Measurements from ENCODE around the gene CORO7.

The CORO7 gene

DNA sequence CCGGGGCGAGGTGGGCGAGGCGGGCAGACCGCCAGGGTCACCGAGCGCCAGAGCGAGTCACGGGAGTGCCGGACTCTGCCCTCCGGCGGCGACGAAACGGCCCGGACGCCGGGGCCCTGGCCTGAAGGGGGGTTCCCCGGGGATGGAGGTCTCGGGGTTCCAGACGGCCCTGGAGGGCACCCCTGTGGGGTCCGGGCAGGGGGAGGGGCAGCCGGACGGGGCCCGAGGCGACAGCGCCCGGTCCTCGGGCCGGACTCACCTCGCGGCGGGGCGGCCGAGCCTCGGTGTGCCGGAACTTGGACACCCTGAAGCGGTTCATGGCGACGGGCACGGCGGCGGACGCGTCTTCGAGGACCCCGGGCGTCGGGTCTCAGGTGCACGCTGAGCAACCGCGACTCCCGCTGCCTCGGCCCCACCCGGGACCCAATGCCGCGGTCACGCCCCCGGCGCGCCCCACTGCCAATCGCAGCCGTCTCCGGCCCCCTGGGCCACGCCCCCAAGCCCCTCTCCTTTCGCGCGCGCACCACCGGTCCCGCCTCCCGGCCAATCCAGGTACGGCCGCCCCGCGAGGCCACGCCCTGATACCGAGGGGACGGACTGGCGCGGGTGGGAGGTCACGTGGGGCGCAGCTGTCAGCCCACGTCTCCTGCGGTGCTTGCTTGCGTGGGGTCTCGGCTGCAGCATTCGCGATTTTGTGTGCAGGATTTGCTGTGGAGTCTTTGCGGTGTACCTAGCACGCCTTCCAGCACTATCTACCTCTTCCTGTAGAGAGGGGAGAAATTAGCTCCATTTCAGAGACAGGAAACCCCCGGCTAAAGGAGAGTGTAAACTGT is at the start of gene CORO7:
CORO7 (minus strand) TSS at position 397 of the 833 bp plus-strand sequence; CDS start at position 319, 78 bp downstream.
- peak; percentile 47 to 98 (median 95) for DNase-seq

DNA sequence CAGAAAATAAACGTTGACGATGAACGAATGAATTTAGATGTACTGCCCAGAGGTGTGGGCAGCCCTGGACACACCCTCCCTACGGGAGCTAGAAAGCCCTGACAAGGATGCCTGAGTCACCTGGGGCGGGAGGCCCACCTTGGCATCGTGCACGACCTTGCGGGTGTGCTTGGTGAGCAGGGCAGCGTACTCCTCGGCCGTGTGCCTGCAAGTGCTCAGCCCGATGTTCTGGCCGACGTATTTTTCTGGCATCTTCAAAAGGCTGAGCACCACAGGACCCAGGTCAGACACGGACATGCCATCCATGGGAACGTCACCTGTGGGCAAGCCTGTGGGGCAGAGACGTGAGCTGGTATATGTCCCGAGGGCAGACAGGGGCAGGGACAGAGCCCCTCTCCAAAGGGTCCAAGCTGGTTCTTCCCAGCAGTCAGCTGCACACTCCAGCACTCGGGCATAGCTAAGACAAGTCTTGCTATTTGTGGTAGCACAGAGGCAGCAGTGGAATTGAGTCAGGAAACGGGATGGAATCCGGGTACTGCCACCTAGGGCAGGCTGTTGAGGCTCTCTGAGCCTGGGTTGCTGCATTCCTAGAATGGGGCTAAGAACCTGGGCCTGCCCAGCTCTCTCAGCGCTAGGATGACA is 47.2 kb upstream of the CORO7 start:
- no peak for DNase-seq

DNA sequence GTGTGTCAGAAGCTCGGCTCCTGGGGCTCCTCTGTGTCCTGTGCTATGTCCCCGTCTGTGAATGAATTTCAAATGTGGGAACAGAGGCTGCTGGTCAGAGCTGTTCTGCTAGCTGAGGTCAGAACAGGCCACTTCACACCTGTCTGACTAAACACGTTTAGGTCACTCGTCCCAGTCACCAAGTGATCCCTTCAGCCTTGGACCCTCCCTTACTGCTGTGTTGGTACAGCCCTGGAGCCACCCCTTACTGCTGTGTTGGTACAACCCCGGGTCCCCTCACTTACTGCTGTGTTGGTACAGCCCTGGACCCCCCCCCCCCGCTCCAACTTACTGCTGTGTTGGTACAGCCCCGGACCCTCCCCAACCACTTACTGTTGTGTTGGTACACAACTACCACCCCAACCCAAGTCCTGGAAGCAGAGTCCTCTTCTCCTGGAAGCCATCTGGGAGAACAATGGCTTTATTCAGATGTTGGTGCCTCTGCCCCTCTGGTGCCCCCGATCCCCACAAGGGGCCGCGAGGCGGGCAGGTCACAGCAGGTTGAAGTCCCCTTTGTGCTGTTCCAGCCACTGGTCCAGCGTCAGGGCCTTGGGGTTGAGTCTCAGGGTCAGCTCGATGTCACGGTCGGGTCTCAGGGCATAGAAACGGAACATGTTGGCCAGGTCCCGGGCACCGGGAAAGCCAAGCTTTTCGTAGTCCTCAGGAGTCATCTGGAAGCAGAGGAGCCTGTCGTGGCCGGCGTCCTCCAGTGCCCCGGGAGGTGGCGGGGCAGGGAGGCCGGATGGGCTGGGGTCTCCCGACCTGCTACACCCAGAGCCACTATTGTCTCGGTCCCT is 45.1 kb upstream of the CORO7 start:
- DNase-seq: peak in 23 of 56 donors; percentile 4 to 76 (median 26)

DNA sequence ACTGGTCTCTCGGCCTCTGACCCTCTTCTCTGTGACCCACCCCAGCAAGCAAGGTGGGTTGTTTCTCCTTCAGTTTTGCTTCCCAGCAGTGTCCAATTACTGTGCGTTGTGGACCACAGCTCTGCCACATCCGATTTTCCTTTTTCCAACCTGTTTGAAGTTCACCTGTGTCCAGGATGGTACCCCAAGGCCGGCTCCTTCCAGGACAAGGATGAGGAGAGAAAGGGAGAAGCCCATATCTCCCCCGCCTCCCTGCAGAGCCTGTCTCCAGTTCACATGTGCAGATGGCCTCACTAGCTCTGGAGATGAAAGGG is 44.5 kb upstream of the CORO7 start:
- DNase-seq: peak in 1 of 56 donors; percentile 13

DNA sequence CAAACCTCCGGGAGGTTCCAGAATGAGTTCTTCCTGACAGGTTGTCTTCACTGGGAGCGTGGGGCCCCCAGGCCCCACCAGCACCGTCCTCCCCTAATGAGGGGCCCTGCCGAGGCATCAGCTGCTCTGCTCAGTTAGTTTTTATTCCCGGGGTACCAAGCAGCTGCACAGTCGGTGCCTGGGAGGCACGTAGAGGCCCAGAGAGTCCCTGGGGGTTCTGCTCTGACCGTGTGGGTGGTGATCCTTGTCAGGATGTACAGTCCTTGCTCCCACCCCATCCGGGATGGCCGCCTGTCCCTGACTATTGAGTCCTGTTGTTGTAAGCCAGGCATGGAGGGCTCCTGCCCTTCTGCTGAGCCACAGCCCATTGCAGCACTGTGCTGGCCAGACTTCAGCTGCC is 39.6 kb upstream of the CORO7 start:
- DNase-seq: no peak

DNA sequence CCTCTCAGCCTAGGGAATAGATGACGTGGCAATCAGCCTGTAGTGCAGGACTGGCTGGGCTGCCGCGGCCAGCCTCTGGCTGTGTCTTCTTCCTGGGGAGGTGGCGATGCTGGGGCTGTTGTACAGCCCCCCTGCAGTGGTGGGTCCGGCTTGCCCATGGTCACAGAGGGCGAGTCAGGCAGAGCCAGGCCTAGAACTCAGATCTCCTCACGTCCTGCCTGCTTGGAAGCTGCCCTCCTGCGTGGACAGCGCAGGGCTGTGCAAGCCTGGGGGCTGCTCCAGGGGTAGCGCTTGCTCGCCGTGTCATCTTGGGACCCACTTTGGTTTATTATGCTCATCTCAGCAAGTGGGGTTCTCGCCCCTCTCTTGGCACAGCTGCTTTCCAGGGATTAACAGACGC is 38.7 kb upstream of the CORO7 start:
- DNase-seq: no peak

DNA sequence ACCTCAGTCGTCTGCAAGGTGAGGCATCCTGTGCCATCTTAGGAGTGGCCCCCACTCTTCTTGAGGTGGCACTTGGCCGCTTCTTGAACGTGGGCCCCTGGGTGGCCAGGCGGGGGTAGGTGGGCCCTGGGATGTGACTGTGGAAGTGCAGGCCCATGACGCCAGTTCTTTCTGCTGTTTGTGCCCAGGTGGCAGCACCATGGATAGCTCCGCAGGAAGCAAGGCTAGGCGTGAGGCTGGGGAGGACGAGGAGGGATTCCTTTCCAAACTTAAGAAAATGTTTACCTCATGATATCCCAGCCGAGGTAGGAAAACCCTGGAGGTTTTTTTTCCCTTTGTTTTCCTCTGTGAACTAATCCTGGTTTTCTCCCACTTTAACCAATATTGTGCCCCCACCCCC is 38.2 kb upstream of the CORO7 start:
- no peak for DNase-seq

DNA sequence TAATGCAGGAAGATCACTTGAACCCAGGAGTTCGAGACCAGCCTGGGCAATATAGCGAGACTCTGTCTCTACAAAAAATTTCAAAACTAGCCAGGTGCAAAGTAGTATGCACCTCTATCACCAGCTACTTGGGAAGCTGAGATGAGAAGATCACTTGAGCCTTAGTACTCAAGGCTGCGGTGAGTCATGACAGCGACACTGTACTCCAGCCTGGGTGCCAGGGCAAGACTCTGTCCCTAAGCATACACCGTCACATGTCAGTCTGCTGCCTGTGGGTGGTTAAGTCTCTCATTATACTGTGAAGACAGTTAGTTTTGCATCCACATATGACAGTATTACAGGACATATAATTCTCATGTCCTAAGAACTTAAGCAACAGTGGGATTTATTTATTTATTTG is 36.3 kb upstream of the CORO7 start:
- DNase-seq: no peak

DNA sequence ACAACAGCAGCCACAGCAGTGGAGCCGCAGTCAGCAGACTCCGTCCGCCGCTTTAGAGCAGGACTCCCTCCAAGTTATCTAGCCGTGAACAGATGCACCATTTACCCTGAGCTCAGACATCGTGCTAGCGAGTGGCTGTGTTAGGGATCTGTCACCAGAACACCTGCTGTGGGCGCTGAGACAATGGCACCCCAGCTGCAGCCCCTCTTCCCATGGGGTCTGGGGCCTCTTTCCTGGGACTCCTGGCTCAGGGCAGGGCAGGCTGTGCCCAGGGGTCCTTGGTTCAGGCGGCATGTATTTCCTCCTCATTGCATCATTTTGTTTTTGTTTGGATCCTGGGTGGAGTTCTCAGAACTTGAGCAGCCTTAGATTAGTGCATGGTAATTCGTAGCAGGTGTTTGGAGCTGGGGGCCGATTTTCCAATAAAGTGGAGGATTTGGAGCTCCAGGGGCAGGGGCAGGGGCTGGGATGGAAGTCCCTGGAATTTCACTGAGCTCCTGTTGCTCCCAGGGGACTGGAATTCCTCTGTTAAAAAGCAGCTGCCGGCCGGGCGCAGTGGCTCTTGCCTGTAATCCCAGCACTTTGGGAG is 34.6 kb upstream of the CORO7 start:
- no peak for DNase-seq

DNA sequence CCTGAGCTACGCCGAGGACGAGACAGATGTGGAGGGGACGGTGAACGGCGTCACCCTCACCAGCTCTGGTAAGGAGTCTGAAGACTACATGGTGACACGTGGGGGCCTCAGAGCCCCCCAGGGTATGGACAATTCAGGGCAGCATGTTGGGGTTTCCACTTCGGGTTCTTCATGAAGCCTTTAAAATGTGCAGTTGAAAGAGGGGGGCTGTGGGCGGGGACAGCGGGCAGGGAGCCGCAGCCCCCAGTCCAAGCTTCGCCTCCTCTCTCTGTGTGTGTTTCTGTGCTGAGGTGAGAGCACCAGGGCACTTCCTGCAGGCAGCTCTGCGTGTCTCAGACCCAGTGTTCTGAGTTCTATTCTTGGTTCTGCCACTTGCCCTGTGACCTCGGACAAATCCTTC is 34.0 kb upstream of the CORO7 start:
- no peak for DNase-seq

DNA sequence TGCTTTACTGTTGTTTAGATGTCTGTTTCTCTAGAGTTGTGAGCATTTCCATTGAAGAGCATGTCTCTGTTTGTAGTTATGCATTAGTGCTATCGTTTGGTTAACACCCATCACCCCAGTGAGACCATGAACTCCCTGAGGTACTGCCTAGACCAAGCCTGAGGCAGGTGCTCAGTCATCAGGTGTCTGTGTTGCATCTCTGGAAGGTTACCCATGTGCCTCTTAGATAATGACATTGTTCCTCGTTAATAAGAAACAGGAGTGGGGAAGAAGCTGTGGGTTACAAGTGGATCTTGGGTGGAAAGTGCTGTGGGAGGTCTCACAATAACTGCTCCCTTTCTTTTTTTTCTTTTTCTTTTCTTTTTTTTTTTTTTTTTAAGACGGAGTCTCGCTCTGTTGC is 27.6 kb upstream of the CORO7 start:
- DNase-seq: no peak

DNA sequence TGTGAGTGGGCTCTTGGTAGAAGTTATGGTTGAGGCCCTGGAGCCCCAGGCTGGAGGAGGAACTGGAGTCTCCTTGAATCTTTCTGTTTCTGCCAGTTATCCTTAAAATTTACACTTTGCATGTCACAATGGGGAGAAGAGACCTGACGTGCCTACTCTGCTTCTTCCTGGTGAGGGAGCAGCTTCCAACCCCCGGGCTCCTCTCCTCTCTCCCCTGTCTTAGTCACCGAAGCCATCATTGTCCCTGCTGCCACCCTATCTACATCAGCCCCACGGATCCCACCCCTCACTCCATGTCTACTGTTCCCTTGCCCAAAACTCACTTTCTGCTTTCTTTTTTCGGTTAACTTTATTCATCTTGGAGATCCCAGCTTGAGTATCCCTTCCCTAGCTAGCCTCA is 26.9 kb upstream of the CORO7 start:
- DNase-seq: no peak

DNA sequence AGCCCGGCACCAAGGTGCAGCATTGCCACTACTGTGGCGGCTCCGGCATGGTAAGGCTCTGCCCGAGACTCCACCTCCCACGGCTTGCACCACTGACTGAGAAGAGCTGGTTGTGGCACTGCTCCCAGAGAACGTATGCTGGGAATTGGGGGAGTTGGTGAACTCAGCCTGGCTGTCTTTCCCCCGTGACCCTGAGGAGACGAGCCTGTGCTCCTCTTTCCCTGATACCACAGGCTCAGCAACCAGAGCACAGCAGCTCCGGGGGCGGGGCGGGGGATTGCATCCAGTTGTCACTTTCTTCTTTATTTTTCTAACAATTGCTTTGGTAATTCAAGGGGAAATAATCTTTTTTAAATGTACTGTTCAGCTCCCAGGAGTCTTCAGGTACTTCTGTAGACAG is 26.0 kb upstream of the CORO7 start:
- DNase-seq: peak in 1 of 56 donors; percentile 11

DNA sequence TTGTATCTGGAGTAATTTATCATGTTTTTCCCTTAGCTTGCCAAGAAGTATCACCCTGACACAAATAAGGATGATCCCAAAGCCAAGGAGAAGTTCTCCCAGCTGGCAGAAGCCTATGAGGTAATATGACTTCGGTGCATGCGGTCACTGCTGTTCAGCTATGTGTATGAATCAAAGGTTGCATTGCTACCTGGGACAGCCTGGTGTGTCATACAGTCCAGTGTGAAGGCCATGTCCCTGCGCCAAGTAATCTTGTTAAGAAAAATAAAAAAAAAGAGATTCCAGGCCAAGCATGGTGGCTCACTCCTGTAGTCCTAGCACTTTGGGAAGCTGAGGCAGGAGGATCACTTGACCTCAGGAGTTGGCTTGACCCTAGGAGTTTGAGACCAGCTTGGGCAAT is 21.0 kb upstream of the CORO7 start:
- no peak for DNase-seq

DNA sequence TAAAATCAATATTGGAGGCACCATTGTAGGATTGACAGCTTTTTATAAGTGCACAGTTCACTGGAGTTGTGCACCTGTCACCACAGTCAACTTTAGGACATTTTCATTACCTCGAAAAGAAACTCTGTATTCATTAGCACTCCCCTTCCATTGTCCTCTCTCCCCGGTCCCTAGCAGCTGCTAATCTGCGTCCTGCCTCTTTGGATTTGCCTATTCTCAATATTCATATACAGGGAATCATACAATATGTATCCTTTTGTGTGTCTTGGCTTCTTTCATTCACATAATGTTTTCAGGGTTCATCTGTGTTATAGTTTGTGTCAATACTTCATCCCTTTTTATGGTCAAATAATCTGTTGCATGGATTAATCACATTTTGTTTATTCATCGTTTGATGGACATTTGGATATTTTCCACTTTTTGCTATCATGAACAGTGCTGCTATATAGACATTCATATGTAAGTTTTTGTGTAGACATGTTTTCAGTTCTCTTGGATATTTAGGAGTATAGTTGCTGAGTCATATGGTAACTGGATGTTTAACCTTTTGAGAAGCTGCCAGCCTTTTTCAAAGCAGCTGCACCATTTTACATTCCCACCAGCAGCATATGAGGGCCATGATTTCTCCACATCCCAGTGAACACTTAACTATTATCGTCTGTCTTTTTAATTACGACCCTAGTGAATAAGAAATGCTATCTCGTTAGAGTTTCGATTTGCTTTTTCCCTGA is 19.1 kb upstream of the CORO7 start:
- no peak for DNase-seq

DNA sequence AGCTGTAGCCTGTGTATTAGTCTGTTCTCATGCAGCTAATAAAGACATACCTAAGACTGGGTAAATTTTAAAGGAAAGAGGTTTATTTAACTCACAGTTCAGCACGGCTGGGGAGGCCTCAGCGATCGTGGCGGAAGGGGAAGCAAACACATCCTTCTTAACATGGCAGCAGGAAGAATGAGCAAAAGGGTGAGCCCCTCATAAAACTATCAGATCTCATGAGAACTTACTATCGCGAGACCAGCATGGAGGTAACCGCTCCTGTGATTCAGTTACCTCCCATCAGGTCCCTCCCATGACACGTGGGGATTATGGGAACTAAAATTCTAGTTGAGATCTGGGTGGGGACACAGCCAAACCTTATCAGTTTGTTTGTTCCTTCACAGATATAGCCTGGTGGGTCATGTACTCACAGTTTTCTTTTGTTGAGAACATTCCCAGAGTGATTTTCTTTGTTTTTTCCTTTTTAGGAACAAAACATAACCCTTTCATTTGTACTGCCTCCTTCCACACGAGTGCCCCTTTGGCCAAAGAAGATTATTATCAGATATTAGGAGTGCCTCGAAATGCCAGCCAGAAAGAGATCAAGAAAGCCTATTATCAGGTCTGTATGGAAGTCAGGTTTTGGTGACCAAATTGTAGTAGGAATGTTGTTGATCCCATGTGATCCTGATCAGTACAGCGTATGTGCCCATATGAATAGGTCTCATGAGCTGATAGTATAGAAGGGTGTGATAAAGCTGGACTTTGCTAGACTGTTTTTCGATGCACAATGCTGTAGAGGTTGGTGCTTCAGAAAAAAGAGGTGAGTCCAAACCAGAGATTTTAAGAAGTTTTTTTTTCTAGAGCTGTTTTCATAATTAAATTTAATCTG is 17.8 kb upstream of the CORO7 start:
- no peak for DNase-seq

DNA sequence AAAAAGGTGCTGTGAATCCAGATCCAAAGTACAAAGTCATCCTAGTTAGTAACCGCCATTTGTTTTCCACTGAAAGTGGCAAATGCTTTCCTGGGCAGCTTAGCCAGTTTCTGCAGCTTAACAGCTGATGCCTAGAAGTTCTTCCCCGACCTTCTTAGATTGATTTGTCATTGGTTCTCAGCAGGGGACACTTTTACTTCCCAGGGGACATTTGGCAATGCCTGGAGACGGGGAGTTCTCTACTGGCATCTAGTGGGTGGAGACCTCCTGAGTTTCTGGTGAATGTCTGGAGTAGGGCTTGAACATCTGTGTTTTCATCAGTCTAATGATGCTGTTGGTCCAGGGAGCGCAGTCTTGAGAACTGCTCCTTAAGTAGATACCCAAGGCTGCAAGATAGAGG is 16.8 kb upstream of the CORO7 start:
- no peak for DNase-seq

DNA sequence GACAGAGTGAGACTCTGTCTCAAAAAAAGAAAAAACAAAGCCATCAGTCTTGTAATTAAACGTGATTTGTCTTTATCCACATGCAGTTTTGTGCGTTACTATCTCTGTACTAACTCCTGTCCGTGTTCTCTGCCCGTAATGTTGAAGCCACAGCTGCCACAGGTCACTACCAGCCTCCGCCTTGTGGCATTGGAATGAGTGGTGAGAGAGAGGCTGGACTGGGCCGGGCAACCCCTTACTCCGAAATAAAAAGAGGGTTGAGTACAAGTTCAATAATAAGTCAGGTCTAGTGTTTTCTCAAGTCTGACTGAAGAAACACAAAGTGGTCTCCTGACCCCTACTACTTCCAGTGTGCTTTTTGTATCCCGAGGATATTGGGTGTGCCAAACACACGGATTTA is 14.6 kb upstream of the CORO7 start:
- no peak for DNase-seq

DNA sequence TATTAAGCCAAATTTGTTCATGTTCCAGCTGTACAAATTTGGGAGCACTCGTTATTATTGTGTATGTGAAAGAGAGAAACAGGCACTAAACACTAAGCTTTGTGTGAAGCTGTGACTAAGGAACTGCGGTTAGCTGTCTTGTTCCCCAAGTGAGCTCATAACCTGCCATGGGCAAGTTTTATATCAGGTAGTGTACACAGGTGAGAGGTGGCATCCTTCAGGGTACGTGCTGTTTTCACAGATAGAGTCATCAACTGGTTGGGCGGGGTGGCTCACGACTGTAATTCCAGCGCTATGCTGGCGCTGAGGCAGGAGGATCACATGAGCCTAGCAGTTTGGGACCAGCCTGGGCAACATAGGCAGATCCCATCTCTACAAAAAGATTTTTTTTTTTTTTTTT is 12.1 kb upstream of the CORO7 start:
- DNase-seq: no peak

DNA sequence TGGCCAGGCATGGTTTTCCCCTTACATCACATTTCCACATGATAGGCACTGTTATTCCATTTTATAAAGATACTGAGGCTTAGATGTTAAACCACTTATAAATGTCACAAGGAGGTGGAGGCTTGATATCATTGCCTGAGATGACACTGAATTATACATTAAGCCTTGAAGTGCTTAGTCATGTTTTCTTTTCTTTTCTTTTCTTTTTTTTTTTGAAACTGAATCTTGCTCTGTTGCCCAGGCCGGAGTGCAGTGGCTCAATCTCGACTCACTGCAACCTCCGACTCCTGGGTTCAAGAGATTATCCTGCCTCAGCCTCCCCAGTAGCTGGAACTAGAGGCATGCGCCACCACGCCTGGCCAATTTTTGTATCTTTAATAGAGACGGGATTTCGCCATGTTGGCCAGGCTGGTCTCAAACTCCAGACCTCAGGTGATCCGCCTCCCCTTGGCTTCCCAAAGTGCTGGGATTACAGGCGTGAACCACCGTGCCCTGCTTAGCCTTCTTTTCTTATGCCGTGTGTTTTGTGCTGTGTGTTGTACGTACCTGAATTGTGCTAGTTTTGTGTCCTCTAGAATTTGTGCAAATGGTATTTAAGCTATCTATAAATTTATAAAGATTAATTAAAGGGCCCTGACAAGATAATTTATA is 10.5 kb upstream of the CORO7 start:
- no peak for DNase-seq

Data from amygdala (tissue), 56 donors.